Measurements from ENCODE around the gene MTG2.

- no peak for TF ChIP-seq HNF4G (IDR thresholded peaks at IDR 0.05; ENCODE audit: borderline replicate concordance, low read depth, low read length)
- no peak for TF ChIP-seq HNF4G (CRISPR knock-in tag; IDR thresholded peaks at IDR 0.05; ENCODE audit: borderline replicate concordance, low read depth)
- no peak for TF ChIP-seq CHD4 (IDR thresholded peaks at IDR 0.05; ENCODE audit: borderline replicate concordance, low read length)
- TF ChIP-seq REST (IDR thresholded peaks at IDR 0.05; ENCODE audit: borderline replicate concordance in 1 of 2, low read depth in 1 of 2, low read length in 2 of 2) = no peak
- TF ChIP-seq ZNF598 (CRISPR knock-in tag; IDR thresholded peaks at IDR 0.05; ENCODE audit: borderline replicate concordance) = no peak
- no peak for TF ChIP-seq ZFX (CRISPR knock-in tag; IDR thresholded peaks at IDR 0.05; ENCODE audit: low read depth)
Measured at GRCh38 chr20:62168061-62168460, 14.8 kb upstream of the MTG2 start.

Measured in HepG2 (cell line).